NCI-H1417 treated with DMSO at 0.1 percent for 48 hours (cell line): ENCODE results near the gene ANGPTL8.

Experiments used
- DNase-seq: peaks from one replicate; lab custom pipeline; 2025; lab: John Stamatoyannopoulos, UW

Gene ANGPTL8

GRCh38 chr19:11261431-11261970 is 22.1 kb downstream of the ANGPTL8 start:
- no peak for DNase-seq

GRCh38 chr19:11261971-11262839 is 22.8 kb downstream of the ANGPTL8 start, which contains the start of gene DOCK6:
Gene DOCK6 (minus strand): TSS chr19:11262524. CDS start chr19:11262440, 84 bp downstream.
- DNase-seq = no peak

DNA sequence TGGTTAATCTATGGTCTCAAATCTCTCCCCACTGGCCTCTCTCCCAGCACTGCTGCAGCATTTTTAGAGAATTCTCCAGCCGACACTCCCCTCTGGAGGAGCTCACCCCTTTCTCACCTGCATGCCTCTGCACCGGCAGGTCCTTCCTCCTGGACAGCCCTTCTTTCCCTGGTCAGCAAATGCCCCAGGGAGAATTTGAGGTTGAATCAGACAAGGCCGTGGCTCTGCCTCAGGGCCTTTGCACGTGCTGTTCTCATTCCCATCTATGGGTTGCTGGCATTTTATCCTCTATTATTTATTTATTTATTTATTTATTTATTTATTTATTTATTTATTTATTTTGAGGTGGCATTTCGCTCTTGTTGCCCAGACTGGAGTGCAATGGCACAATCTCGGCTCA is 24.3 kb downstream of the ANGPTL8 start:
- DNase-seq = no peak

DNA sequence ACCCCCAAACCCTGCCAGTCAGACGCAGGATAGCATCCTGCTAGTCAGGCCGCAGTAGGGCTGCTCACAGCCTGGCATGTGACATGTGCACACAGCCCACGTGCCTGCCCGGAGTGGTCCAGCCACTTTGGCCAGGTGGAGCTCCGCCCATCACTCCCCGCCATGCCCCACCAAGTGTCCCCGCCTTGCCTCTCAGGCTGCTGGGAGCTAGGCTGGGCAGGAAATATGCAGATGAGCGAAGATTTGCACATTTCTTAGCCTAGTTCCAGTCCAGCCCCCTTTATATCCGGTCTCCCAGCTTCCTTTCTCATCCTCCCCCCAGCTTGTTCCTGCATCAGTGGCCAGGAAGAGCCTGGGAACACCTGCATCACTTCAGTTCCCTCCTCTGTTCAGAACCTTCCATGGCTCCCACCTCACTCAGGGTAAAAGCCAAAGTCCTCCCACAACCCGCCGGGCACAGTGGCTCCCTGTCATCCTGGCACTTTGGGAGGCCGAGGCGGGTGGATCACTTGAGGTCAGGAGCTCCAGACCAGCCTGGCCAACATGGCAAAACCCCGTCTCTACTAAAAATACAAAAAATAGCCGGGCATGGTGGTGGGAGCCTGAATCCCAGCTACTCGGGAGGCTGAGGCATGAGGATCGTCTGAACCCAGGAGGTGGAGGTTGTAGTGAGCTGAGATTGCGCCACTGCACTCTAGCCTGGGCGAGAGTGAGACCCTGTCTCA is 25.2 kb downstream of the ANGPTL8 start:
- no peak for DNase-seq

- no peak for DNase-seq
Observed at GRCh38 chr19:11265177-11265784, 25.9 kb downstream of the ANGPTL8 start.

DNA sequence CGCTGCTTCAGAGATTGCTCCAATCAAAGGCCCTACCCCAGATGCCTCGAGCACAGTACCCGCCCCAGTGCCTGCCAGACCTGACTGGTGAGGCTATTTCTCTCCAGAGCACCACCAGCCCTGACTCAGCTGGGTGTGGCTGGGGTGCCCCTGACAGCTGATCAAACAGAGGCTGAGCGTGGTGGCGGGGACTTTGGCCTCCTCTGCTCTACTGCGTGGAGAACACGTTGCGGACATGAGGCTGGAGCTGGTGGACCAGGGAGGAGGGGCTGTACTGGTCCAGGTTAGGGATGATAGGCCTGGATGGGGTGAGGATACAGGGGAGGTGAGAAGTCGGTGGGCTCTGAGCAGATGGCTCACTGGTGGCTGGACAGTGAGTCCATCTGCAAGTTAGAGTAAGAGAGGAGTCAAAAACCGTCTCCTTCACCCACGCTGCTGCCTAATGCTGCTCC is 26.4 kb downstream of the ANGPTL8 start:
- no peak for DNase-seq

GRCh38 chr19:11267316-11268085 is 28.1 kb downstream of the ANGPTL8 start:
- no peak for DNase-seq

- DNase-seq = no peak
Observed at GRCh38 chr19:11268783-11269267, 29.4 kb downstream of the ANGPTL8 start.

DNA sequence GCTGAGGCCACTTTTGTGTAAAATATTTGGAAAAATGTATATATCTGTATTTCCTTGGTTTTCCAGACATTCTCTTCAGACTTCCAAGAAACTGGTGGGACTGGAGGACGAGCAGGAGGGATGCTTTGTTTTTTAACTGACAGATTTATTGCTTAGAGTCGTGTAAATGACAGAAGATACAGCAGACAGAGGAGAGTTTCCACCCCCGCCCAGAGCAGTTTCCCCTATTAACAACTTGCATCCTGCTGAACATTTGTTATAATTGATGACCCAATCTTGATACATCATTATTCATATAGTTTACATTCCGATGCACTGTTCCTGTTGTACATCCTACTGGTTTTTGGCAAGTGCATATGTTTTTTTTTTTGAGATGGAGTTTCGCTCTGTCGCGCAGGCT is 30.0 kb downstream of the ANGPTL8 start:
- no peak for DNase-seq

DNA sequence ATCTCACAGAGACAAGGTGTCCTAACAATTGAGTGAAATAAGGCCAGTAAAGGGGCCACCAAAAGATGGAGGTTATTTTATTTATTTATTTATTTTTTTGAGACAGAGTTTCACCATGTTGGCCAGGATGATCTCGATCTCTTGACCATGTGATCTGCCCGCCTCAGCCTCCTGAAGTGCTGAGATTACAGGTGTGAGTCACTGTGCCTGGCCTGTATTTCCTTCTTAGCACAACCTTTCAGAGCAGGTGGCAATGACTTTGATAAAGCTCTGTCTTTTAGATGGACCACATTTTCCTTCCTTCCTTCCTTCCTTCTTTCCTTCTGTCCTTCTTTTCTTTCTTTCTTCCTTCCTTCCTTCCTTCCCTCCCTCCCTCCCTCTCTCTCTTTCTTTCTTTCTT is 33.9 kb downstream of the ANGPTL8 start:
- no peak for DNase-seq

- DNase-seq = no peak
Observed at GRCh38 chr19:11273989-11274388, 34.6 kb downstream of the ANGPTL8 start.

GRCh38 chr19:11274533-11275086 is 35.2 kb downstream of the ANGPTL8 start:
- no peak for DNase-seq

- no peak for DNase-seq
Observed at GRCh38 chr19:11278670-11279069, 39.3 kb downstream of the ANGPTL8 start.

- no peak for DNase-seq
Observed at GRCh38 chr19:11279505-11280236, 40.3 kb downstream of the ANGPTL8 start.

GRCh38 chr19:11281356-11282049 is 42.1 kb downstream of the ANGPTL8 start:
- DNase-seq = no peak

- no peak for DNase-seq
Observed at GRCh38 chr19:11284515-11284914, 45.1 kb downstream of the ANGPTL8 start.

GRCh38 chr19:11286312-11286974 is 47.0 kb downstream of the ANGPTL8 start:
- no peak for DNase-seq

DNA sequence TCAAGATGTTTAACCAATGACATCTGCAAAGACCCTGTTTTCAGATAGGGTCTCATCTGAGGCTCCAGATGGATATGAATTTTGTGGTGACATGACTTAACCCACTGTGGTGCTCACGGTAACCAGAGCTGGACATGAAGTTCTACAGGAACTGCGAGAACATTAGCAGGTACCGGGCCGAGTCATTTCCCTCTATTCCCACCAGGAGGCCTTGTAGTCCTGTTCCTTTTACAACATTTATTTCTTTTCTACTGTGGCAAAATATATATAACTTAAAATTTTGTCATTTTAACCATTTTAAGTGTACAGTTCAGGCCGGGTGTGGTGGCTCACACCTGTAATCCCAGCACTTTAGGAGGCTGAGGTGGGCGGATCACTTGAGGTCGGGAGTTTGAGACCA is 48.9 kb downstream of the ANGPTL8 start:
- no peak for DNase-seq

- no peak for DNase-seq
Observed at GRCh38 chr19:11290256-11290655, 50.8 kb downstream of the ANGPTL8 start.
